MM.1S (cell line): ENCODE results near the gene EIPR1.

Experiments
- DNase-seq: peaks from one replicate; pipeline ENCODE4 v3.0.0-alpha.2; 2015
- H2AFZ ChIP-seq: fragments of 300-600 bp; sonication (generic); 2 replicates; pipeline ENCODE4 v1.6.0; 2016; ENCODE audit warnings: antibody characterized with exemption, low read length
- H3F3A ChIP-seq: fragments of 300-600 bp; sonication (generic); 2 replicates; pipeline ENCODE4 v1.6.1; 2016; ENCODE audit warnings: mild to moderate bottlenecking, antibody characterized with exemption, low read length, moderate library complexity, mixed read lengths; ENCODE audit not compliant: insufficient read depth
- H3K27ac ChIP-seq: fragments of 300-600 bp; sonication (generic); 2 replicates; pipeline ENCODE4 v1.5.1; 2016; ENCODE audit warnings: mild to moderate bottlenecking, low read length
- H3K27me3 ChIP-seq: fragments of 300-600 bp; sonication (generic); replicated peaks from 2 replicates; pipeline ENCODE4 v1.6.0; 2016; ENCODE audit warnings: low read length; ENCODE audit not compliant: insufficient read depth
- H3K36me3 ChIP-seq: fragments of 300-600 bp; sonication (generic); replicated peaks from 2 replicates; pipeline ENCODE4 v1.6.1; 2016; ENCODE audit warnings: mild to moderate bottlenecking, low read length, mixed read lengths; ENCODE audit not compliant: insufficient read depth
- H3K4me1 ChIP-seq: fragments of 300-600 bp; sonication (generic); 2 replicates; pipeline ENCODE4 v1.6.1; 2016; ENCODE audit warnings: low read length, mixed read lengths
- H3K4me2 ChIP-seq: fragments of 300-600 bp; sonication (generic); 2 replicates; pipeline ENCODE4 v1.6.0; 2016; ENCODE audit warnings: low read depth, low read length
- H3K4me3 ChIP-seq: fragments of 300-600 bp; sonication (generic); 2 replicates; pipeline ENCODE4 v1.5.1; 2016; ENCODE audit warnings: low read length, mixed read lengths
- H3K79me2 ChIP-seq: fragments of 300-600 bp; sonication (generic); 2 replicates; pipeline ENCODE4 v1.6.1; 2016; ENCODE audit warnings: mixed run types, low read length, mixed read lengths
- H3K9ac ChIP-seq: fragments of 300-600 bp; sonication (generic); 2 replicates; pipeline ENCODE4 v1.6.1; 2016; ENCODE audit warnings: low read length, mixed read lengths
- H3K9me2 ChIP-seq: fragments of 300-600 bp; sonication (generic); replicated peaks from 2 replicates; pipeline ENCODE4 v1.6.1; 2016; ENCODE audit warnings: mild to moderate bottlenecking, low read length, mixed read lengths; ENCODE audit not compliant: insufficient read depth
- H3K9me3 ChIP-seq: fragments of 300-600 bp; sonication (generic); replicated peaks from 2 replicates; pipeline ENCODE4 v1.6.1; 2016; ENCODE audit warnings: mild to moderate bottlenecking, low read length, mixed read lengths; ENCODE audit not compliant: insufficient read depth
- H4K20me1 ChIP-seq: fragments of 300-600 bp; sonication (generic); 2 replicates; pipeline ENCODE4 v1.6.1; 2016; ENCODE audit warnings: mild to moderate bottlenecking, low read length, moderate library complexity, mixed read lengths; ENCODE audit not compliant: insufficient read depth
- CTCF ChIP-seq: fragments of 300-600 bp; sonication (generic); IDR thresholded peaks from 2 replicates; pipeline ENCODE4 v1.5.1; 2016; ENCODE audit warnings: antibody characterized with exemption, low read length, mixed read lengths
- EZH2 ChIP-seq: fragments of 300-600 bp; sonication (generic); optimal IDR thresholded peaks from 2 replicates; pipeline ENCODE3; 2017; ENCODE audit warnings: low read depth, mild to moderate bottlenecking, antibody characterized with exemption, low read length, mixed read lengths
- EZH2phosphoT487 ChIP-seq: fragments of 300-600 bp; sonication (generic); IDR thresholded peaks from 2 replicates; pipeline ENCODE4 v1.6.1; 2018; ENCODE audit warnings: antibody characterized with exemption, low read length

Gene EIPR1

GRCh38 chr2:3317871-3318590 lies 59.6 kb downstream of the EIPR1 start:
- no peak for DNase-seq
- Histone ChIP-seq H3K27ac (no peak overlapping the region), H3K9me2 (no peaks in the 10 kb centered on the region), H2AFZ (no peak overlapping the region), H3K9me3 (no peaks in the 10 kb centered on the region), H3K9ac (no peak overlapping the region), H3K36me3 (no peaks in the 10 kb centered on the region), H3K4me2 (no peak overlapping the region), H3K4me1 (no peaks in the 10 kb centered on the region), H4K20me1 (no peaks in the 10 kb centered on the region), H3K79me2 (no peaks in the 10 kb centered on the region; the same call in 1 of the 2 replicates), H3F3A (no peaks in the 10 kb centered on the region), H3K4me3 (no peak overlapping the region), H3K27me3 (no peaks in the 10 kb centered on the region)
- TF ChIP-seq EZH2phosphoT487, result no peak
- TF ChIP-seq EZH2, result no peak
- no peak for TF ChIP-seq CTCF

- H3K27ac ChIP-seq, result no peak overlapping the region
- H3F3A ChIP-seq, result no peaks in the 10 kb centered on the region
- no peaks in the 10 kb centered on the region for H3K4me1 ChIP-seq
- H2AFZ ChIP-seq, result no peak overlapping the region
- no peaks in the 10 kb centered on the region for H4K20me1 ChIP-seq
- H3K36me3 ChIP-seq, result no peaks in the 10 kb centered on the region
- H3K9me2 ChIP-seq, result no peaks in the 10 kb centered on the region
- no peaks in the 10 kb centered on the region for H3K27me3 ChIP-seq
- TF ChIP-seq CTCF (no peak), EZH2phosphoT487 (no peak), EZH2 (no peak)
- no peaks in the 10 kb centered on the region for H3K9me3 ChIP-seq
- no peak overlapping the region for H3K4me2 ChIP-seq
- no peak overlapping the region for H3K4me3 ChIP-seq
- DNase-seq, result no peak
- no peaks in the 10 kb centered on the region; the same call in 1 of the 2 replicates for H3K79me2 ChIP-seq
- H3K9ac ChIP-seq, result no peak overlapping the region
These were observed 60.3 kb downstream of the EIPR1 start for GRCh38 chr2:3317277-3317685.

- Histone ChIP-seq H3K27ac (no peak overlapping the region), H3K27me3 (no peaks in the 10 kb centered on the region), H3K4me3 (no peak overlapping the region), H4K20me1 (no peaks in the 10 kb centered on the region), H3K79me2 (no peaks in the 10 kb centered on the region; the same call in 1 of the 2 replicates), H3K9me3 (no peaks in the 10 kb centered on the region), H3K9me2 (no peaks in the 10 kb centered on the region), H3K9ac (no peak overlapping the region), H3K4me2 (no peak overlapping the region), H3F3A (no peaks in the 10 kb centered on the region), H3K4me1 (no peaks in the 10 kb centered on the region), H2AFZ (no peak overlapping the region), H3K36me3 (no peaks in the 10 kb centered on the region)
- TF ChIP-seq EZH2, result no peak
- no peak for TF ChIP-seq EZH2phosphoT487
- no peak for DNase-seq
These were observed 61.0 kb downstream of the EIPR1 start for GRCh38 chr2:3316456-3317276.
